AML-193 (cell line): ENCODE data around the gene HRH2.

ENCODE experiments used
- DNase-seq, 2 experiments: peaks; one replicate each; lab custom pipeline; 2025; lab: John Stamatoyannopoulos, UW

Gene HRH2

GRCh38 chr5:175677571-175677970, 19.7 kb downstream of the HRH2 start:
- no peak for DNase-seq

- DNase-seq = no peak
Measured at GRCh38 chr5:175678074-175678473, 20.2 kb downstream of the HRH2 start.

- DNase-seq = no peak
Measured at GRCh38 chr5:175679411-175679810, 21.5 kb downstream of the HRH2 start.

GRCh38 chr5:175680020-175680419, 22.1 kb downstream of the HRH2 start:
- no peak for DNase-seq

GRCh38 chr5:175680463-175680862, 22.6 kb downstream of the HRH2 start:
- DNase-seq = no peak

GRCh38 chr5:175681045-175681967, 23.4 kb downstream of the HRH2 start:
- no peak for DNase-seq

- DNase-seq = no peak
Measured at GRCh38 chr5:175681968-175682340, 24.1 kb downstream of the HRH2 start.

GRCh38 chr5:175682664-175683063, 24.8 kb downstream of the HRH2 start:
- DNase-seq = no peak

GRCh38 chr5:175683231-175683630, 25.4 kb downstream of the HRH2 start:
- no peak for DNase-seq

- no peak for DNase-seq
Measured at GRCh38 chr5:175683921-175684320, 26.1 kb downstream of the HRH2 start.

- DNase-seq = no peak
Measured at GRCh38 chr5:175684931-175685330, 27.1 kb downstream of the HRH2 start.

- no peak for DNase-seq
Measured at GRCh38 chr5:175685701-175686350, 28.0 kb downstream of the HRH2 start.

- no peak for DNase-seq
Measured at GRCh38 chr5:175686396-175686795, 28.5 kb downstream of the HRH2 start.

- DNase-seq = no peak
Measured at GRCh38 chr5:175686826-175687225, 29.0 kb downstream of the HRH2 start.

- no peak for DNase-seq
Measured at GRCh38 chr5:175687231-175687701, 29.4 kb downstream of the HRH2 start.

- DNase-seq = no peak
Measured at GRCh38 chr5:175688352-175689146, 30.7 kb downstream of the HRH2 start.

- peak; percentile 90 to 91 for DNase-seq
Measured at GRCh38 chr5:175689147-175689991, 31.5 kb downstream of the HRH2 start.

- no peak for DNase-seq
Measured at GRCh38 chr5:175690025-175690424, 32.2 kb downstream of the HRH2 start.

GRCh38 chr5:175690586-175690985, 32.7 kb downstream of the HRH2 start:
- DNase-seq = no peak

GRCh38 chr5:175691761-175692160, 33.9 kb downstream of the HRH2 start:
- no peak for DNase-seq

- no peak for DNase-seq
Measured at GRCh38 chr5:175692235-175692995, 34.5 kb downstream of the HRH2 start.
